ENCODE measurements around the gene PPTC7. TPM values are rescaled to one million over a fixed set of nuclear protein-coding genes. Genes with fewer than 3 reads are reported as not detected.

The PPTC7 gene
- total and polyA plus RNA-seq, 2 of the 4 experiments (the other 2 are of a cell fraction): 4.1 to 6.8 TPM

GRCh38 chr12:110505332-110505731, 77.8 kb downstream of the PPTC7 start:
- no peak overlapping the region for H3K4me3 ChIP-seq (ENCODE audit: insufficient read depth, low read depth, low read length)
- H3K4ac ChIP-seq (ENCODE audit: low read depth, low read length): no peak overlapping the region
- CTCF ChIA-PET: interaction anchor here (0.6 to 2.6 kb wide), 3 partner anchors 74 to 518 kb away, joined by 3 to 9 read pairs (median 6); no protein-coding TSS in a partner anchor
- H3K79me1 ChIP-seq (ENCODE audit: low read depth in 1 of 2, low read length in 2 of 2): peaks cover 4 to 8% of the 10 kb centered on the region in 2 experiments; a peak in 1 of 4 replicates
- no peak overlapping the region for H2AFZ ChIP-seq (replicated peaks; ENCODE audit: low read length, poor library complexity)
- H3K23ac ChIP-seq (ENCODE audit: low read depth, low read length): no peak overlapping the region
- H3K9ac ChIP-seq (ENCODE audit: low read depth, low read length): no peak overlapping the region
- intact Hi-C loops (cut with micrococcal nuclease) (no loop called here), in situ Hi-C loops (cut with MboI; ENCODE audit: low sequenced_read_pairs) (no loop called here), dilution Hi-C loops (cut with HindIII; ENCODE audit: low sequenced_read_pairs, unreplicated experiment) (no loop called here)
- H2BK5ac ChIP-seq (ENCODE audit: low read depth, low read length, poor library complexity, severe bottlenecking): no peak overlapping the region
- H4K5ac ChIP-seq (ENCODE audit: low read depth, low read length): no peak overlapping the region
- H2BK15ac ChIP-seq (ENCODE audit: low read depth, low read length): no peak overlapping the region
- no peak for ATAC-seq (ENCODE audit: low read depth)
- POLR2A ChIA-PET (ENCODE audit: unreplicated experiment): interaction anchor here (0.6 kb wide), 1 partner anchor 30 kb away, joined by 3 read pairs; no protein-coding TSS in a partner anchor
- no peaks in the 10 kb centered on the region for H3K27me3 ChIP-seq (ENCODE audit: control insufficient read depth, insufficient read depth, low read length)
- H3K27ac ChIP-seq (ENCODE audit: insufficient read depth, low read length): no peak overlapping the region
- H3K4me2 ChIP-seq (ENCODE audit: low read depth, low read length): no peak overlapping the region
- no peaks in the 10 kb centered on the region for H3K9me3 ChIP-seq (ENCODE audit: control insufficient read depth, insufficient read depth, low read length)
- no peak overlapping the region for H2BK120ac ChIP-seq (ENCODE audit: low read depth, low read length)
- H4K8ac ChIP-seq (ENCODE audit: low read depth in 2 of 2, low read length in 2 of 2): no peak overlapping the region
- H3K9me1 ChIP-seq (ENCODE audit: insufficient read depth, low read length): peaks cover 3% of the 10 kb centered on the region
- DNase-seq: no peak
- H3K18ac ChIP-seq (ENCODE audit: low read depth, low read length): no peak overlapping the region
- H4K91ac ChIP-seq (ENCODE audit: insufficient read depth, low read depth, low read length): no peak overlapping the region
- no peaks in the 10 kb centered on the region for H3K36me3 ChIP-seq (ENCODE audit: control insufficient read depth, insufficient read depth, low read length)
- no TSS peak for BruUV-seq (replicated peaks)
- no peak overlapping the region for H2AK9ac ChIP-seq (replicated peaks; ENCODE audit: low read depth, low read length, poor library complexity)
- no peaks in the 10 kb centered on the region for H3K4me1 ChIP-seq (ENCODE audit: control insufficient read depth, insufficient read depth, low read length)
- no peak overlapping the region for H2BK20ac ChIP-seq (ENCODE audit: low read depth, low read length)
- no peak overlapping the region for H3K56ac ChIP-seq (ENCODE audit: extremely low read depth, insufficient read depth, low read length)
- WGBS, 2 experiments (ENCODE audit: extremely low coverage in 2 of 2, insufficient read length in 1 of 2): no CpG with 5 or more reads among the region's 3 CpGs
- no peaks in the 10 kb centered on the region for H4K20me1 ChIP-seq (ENCODE audit: insufficient read depth, low read length)
- no peak overlapping the region for H2AK5ac ChIP-seq (ENCODE audit: low read depth, low read length)
- H3K14ac ChIP-seq (replicated peaks; ENCODE audit: low read depth, low read length): no peak overlapping the region
- no peak for TF ChIP-seq NFE2L2 (IDR thresholded peaks at IDR 0.05; ENCODE audit: low read depth, low read length)
- TF ChIP-seq, protein P1, sequence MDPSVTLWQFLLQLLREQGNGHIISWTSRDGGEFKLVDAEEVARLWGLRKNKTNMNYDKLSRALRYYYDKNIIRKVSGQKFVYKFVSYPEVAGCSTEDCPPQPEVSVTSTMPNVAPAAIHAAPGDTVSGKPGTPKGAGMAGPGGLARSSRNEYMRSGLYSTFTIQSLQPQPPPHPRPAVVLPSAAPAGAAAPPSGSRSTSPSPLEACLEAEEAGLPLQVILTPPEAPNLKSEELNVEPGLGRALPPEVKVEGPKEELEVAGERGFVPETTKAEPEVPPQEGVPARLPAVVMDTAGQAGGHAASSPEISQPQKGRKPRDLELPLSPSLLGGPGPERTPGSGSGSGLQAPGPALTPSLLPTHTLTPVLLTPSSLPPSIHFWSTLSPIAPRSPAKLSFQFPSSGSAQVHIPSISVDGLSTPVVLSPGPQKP (IDR thresholded peaks at IDR 0.05; ENCODE audit: borderline replicate concordance, low read depth, low read length): no peak
- TF ChIP-seq CEBPB (IDR thresholded peaks at IDR 0.05; ENCODE audit: low read depth, low read length): no peak
- TF ChIP-seq MAFK (IDR thresholded peaks at IDR 0.05; ENCODE audit: low read depth, low read length): no peak
- no peak for TF ChIP-seq CHD1 (IDR thresholded peaks at IDR 0.05; ENCODE audit: low read depth, low read length)
- no peak for TF ChIP-seq RFX5 (IDR thresholded peaks at IDR 0.05; ENCODE audit: low read depth, low read length)
- TF ChIP-seq FOS (IDR thresholded peaks at IDR 0.05; ENCODE audit: low read depth, low read length): no peak
- TF ChIP-seq RCOR1 (IDR thresholded peaks at IDR 0.05; ENCODE audit: insufficient replicate concordance, low read length): no peak
- TF ChIP-seq RAD21 (IDR thresholded peaks at IDR 0.05; ENCODE audit: low read length): no peak
- TF ChIP-seq SMC3 (IDR thresholded peaks at IDR 0.05; ENCODE audit: low read depth, low read length): no peak
- TF ChIP-seq, protein P2, sequence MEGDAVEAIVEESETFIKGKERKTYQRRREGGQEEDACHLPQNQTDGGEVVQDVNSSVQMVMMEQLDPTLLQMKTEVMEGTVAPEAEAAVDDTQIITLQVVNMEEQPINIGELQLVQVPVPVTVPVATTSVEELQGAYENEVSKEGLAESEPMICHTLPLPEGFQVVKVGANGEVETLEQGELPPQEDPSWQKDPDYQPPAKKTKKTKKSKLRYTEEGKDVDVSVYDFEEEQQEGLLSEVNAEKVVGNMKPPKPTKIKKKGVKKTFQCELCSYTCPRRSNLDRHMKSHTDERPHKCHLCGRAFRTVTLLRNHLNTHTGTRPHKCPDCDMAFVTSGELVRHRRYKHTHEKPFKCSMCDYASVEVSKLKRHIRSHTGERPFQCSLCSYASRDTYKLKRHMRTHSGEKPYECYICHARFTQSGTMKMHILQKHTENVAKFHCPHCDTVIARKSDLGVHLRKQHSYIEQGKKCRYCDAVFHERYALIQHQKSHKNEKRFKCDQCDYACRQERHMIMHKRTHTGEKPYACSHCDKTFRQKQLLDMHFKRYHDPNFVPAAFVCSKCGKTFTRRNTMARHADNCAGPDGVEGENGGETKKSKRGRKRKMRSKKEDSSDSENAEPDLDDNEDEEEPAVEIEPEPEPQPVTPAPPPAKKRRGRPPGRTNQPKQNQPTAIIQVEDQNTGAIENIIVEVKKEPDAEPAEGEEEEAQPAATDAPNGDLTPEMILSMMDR (conservative IDR thresholded peaks at IDR 0.05; ENCODE audit: low read depth, low read length): no peak
- no peak for TF ChIP-seq MAZ (IDR thresholded peaks at IDR 0.05; ENCODE audit: borderline replicate concordance, low read depth, low read length)
- no peak for TF ChIP-seq USF2 (IDR thresholded peaks at IDR 0.05; ENCODE audit: low read depth, low read length)
- no peak for TF ChIP-seq MXI1 (IDR thresholded peaks at IDR 0.05; ENCODE audit: borderline replicate concordance, low read depth, low read length)
- no peak for TF ChIP-seq BHLHE40 (IDR thresholded peaks at IDR 0.05; ENCODE audit: low read depth, low read length)
